ENCODE measurements around the gene GDNF. TPM values are rescaled to one million over a fixed set of nuclear protein-coding genes. Genes with fewer than 3 reads are reported as not detected.
A peak's percentile ranks its signal among the peaks of the same experiment; 100 is the strongest.

The GDNF gene
- total and polyA plus RNA-seq, 2 donors (not counting 1 experiment from before 2014, with no cell fraction given): 0.32 to 0.83 TPM

DNA sequence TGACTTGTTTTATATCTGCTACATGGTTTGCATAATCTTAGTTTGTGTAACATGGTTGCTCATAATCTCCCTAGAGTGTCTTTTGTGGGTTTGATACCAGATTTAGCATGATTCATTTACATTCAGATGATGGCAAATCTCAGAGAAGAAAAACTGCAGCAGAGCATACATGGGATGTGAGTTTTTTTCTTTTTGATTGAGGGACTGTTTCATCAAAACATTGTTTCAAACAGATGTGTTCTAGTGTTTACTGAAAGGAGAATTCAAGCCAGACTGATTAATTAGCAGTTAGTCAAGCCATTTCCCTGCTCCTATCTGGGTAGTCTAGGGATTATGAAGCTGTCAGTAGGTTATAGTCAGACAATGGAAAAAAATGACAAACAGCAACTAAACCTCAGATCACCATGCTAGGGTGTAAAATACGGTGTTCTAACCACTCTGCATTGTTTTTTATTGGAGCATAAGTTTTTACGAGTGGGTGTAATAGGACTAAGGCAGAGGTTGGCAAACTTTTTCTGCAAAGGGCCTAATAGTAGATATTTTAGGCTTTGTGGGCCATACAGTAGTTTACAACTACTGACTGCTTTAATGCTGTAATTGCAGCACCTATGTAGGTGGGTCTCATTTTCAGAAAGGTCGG lies 10.5 kb upstream of the GDNF start:
- Histone ChIP-seq H3K4me2 (ENCODE audit: extremely low read depth, insufficient read depth, low read length) (no peak overlapping the region), H3K4me1 (ENCODE audit: control insufficient read depth, extremely low read depth, insufficient read depth, low read length) (peaks cover 2% of the 10 kb centered on the region), H3K36me3 (ENCODE audit: control insufficient read depth, insufficient read depth, low read length) (no peaks in the 10 kb centered on the region), H2AFZ (ENCODE audit: low read length) (no peak overlapping the region), H3K4me3 (replicated peaks in 1 of 4; ENCODE audit: control extremely low read depth in 1 of 4, insufficient read depth in 1 of 4, low read depth in 3 of 4, low read length in 4 of 4) (no peak overlapping the region), H3K9ac (ENCODE audit: insufficient read depth, low read length) (no peak overlapping the region), H4K20me1 (ENCODE audit: control insufficient read depth, extremely low read depth, insufficient read depth, low read length) (no peaks in the 10 kb centered on the region), H3K9me3 (ENCODE audit: control insufficient read depth, insufficient read depth, low read depth, low read length) (no peaks in the 10 kb centered on the region), H3K79me2 (ENCODE audit: control insufficient read depth, insufficient read depth, low read length) (no peaks in the 10 kb centered on the region), H3K27me3 (ENCODE audit: control insufficient read depth, insufficient read depth, low read length) (no peaks in the 10 kb centered on the region), H3K27ac (ENCODE audit: insufficient read depth, low read length) (no peak overlapping the region)
- DNase-seq (ENCODE audit: low read depth in 2 of 2): peak; percentile 15 to 30
- TF ChIP-seq, protein P1, sequence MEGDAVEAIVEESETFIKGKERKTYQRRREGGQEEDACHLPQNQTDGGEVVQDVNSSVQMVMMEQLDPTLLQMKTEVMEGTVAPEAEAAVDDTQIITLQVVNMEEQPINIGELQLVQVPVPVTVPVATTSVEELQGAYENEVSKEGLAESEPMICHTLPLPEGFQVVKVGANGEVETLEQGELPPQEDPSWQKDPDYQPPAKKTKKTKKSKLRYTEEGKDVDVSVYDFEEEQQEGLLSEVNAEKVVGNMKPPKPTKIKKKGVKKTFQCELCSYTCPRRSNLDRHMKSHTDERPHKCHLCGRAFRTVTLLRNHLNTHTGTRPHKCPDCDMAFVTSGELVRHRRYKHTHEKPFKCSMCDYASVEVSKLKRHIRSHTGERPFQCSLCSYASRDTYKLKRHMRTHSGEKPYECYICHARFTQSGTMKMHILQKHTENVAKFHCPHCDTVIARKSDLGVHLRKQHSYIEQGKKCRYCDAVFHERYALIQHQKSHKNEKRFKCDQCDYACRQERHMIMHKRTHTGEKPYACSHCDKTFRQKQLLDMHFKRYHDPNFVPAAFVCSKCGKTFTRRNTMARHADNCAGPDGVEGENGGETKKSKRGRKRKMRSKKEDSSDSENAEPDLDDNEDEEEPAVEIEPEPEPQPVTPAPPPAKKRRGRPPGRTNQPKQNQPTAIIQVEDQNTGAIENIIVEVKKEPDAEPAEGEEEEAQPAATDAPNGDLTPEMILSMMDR (conservative IDR thresholded peaks at IDR 0.05 in 1 of 2, IDR thresholded peaks at IDR 0.05 in 1 of 2; ENCODE audit: low read depth in 1 of 2, low read length in 2 of 2): no peak

DNA sequence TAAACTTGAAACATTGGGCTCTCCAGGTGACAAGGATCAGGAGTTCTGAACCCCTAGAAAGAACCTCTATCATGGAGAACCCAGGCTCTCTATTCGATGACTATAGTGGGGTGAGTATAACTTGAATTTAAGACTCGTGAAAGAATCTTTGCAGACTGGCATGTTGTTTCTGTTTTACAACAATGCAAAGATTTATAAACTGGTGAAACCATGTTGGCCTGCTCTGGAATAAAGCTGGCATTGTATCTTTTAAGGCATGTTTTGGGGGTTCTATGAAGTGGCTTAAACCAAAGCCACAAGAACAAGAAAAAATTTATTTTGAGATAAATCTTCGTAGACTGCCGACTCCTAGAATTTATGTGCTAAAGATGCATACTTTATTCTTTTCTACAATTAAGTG lies 9.8 kb upstream of the GDNF start:
- H3K79me2 ChIP-seq (ENCODE audit: control insufficient read depth, insufficient read depth, low read length): no peaks in the 10 kb centered on the region
- H3K4me1 ChIP-seq (ENCODE audit: control insufficient read depth, extremely low read depth, insufficient read depth, low read length): peaks cover 2% of the 10 kb centered on the region
- no peak overlapping the region for H3K27ac ChIP-seq (ENCODE audit: insufficient read depth, low read length)
- H3K9ac ChIP-seq (ENCODE audit: insufficient read depth, low read length): no peak overlapping the region
- H3K9me3 ChIP-seq (ENCODE audit: control insufficient read depth, insufficient read depth, low read depth, low read length): no peaks in the 10 kb centered on the region
- H3K4me3 ChIP-seq (replicated peaks in 1 of 4; ENCODE audit: control extremely low read depth in 1 of 4, insufficient read depth in 1 of 4, low read depth in 3 of 4, low read length in 4 of 4): no peak overlapping the region
- H3K27me3 ChIP-seq (ENCODE audit: control insufficient read depth, insufficient read depth, low read length): peaks cover 2% of the 10 kb centered on the region
- H3K36me3 ChIP-seq (ENCODE audit: control insufficient read depth, insufficient read depth, low read length): no peaks in the 10 kb centered on the region
- H2AFZ ChIP-seq (ENCODE audit: low read length): no peak overlapping the region
- H3K4me2 ChIP-seq (ENCODE audit: extremely low read depth, insufficient read depth, low read length): no peak overlapping the region
- no peak for DNase-seq (ENCODE audit: low read depth in 2 of 2)
- TF ChIP-seq, protein P1 (conservative IDR thresholded peaks at IDR 0.05 in 1 of 2, IDR thresholded peaks at IDR 0.05 in 1 of 2; ENCODE audit: low read depth in 1 of 2, low read length in 2 of 2): no peak
- no peak for TF ChIP-seq EZH2 (IDR thresholded peaks at IDR 0.05; ENCODE audit: low read length, missing control alignments)
- no peaks in the 10 kb centered on the region for H4K20me1 ChIP-seq (ENCODE audit: control insufficient read depth, extremely low read depth, insufficient read depth, low read length)

DNA sequence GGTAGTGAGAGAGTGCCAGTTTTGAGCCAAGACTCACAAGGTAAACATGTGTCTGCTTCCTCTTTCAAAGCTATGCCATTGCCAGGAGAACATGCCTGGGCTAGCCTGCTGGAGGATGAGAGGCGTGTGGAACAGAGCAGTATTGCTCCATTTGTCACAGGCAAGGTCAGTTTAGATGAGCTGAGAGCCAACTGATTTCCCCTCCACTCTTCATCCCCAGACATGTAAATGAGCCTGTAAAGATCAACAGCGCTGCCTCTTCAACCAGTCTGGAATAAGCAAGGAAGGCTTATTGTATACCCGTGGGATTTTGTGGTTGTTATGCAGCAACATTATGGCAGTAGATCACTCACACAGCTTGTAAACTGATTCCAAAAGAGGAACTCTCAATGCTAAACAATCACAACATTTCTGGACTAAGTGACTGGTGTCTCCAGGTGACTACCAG lies 8.2 kb upstream of the GDNF start:
- Histone ChIP-seq H3K79me2 (ENCODE audit: control insufficient read depth, insufficient read depth, low read length) (no peaks in the 10 kb centered on the region), H3K36me3 (ENCODE audit: control insufficient read depth, insufficient read depth, low read length) (no peaks in the 10 kb centered on the region), H3K27ac (ENCODE audit: insufficient read depth, low read length) (no peak overlapping the region), H2AFZ (ENCODE audit: low read length) (peak overlapping the region; percentile 15), H4K20me1 (ENCODE audit: control insufficient read depth, extremely low read depth, insufficient read depth, low read length) (no peaks in the 10 kb centered on the region), H3K9ac (ENCODE audit: insufficient read depth, low read length) (no peak overlapping the region), H3K4me3 (replicated peaks in 1 of 4; ENCODE audit: control extremely low read depth in 1 of 4, insufficient read depth in 1 of 4, low read depth in 3 of 4, low read length in 4 of 4) (no peak overlapping the region), H3K4me1 (ENCODE audit: control insufficient read depth, extremely low read depth, insufficient read depth, low read length) (peaks cover 2% of the 10 kb centered on the region), H3K9me3 (ENCODE audit: control insufficient read depth, insufficient read depth, low read depth, low read length) (no peaks in the 10 kb centered on the region), H3K4me2 (ENCODE audit: extremely low read depth, insufficient read depth, low read length) (no peak overlapping the region), H3K27me3 (ENCODE audit: control insufficient read depth, insufficient read depth, low read length) (peaks cover 2% of the 10 kb centered on the region)
- no peak for TF ChIP-seq EZH2 (IDR thresholded peaks at IDR 0.05; ENCODE audit: low read length, missing control alignments)
- TF ChIP-seq, protein P1 (conservative IDR thresholded peaks at IDR 0.05 in 1 of 2, IDR thresholded peaks at IDR 0.05 in 1 of 2; ENCODE audit: low read depth in 1 of 2, low read length in 2 of 2): no peak
- DNase-seq (ENCODE audit: low read depth in 2 of 2): peak; percentile 58 to 76

Data from fibroblast of lung (primary cell).